A549 treated with CORT108297 at 1 μM for 4 hours (cell line): ENCODE measurements around the gene CELSR1. TPM values are rescaled to one million over a fixed set of nuclear protein-coding genes. Genes with fewer than 3 reads are reported as not detected.

ENCODE experiments used
- total RNA-seq: library from RNA; stranded (reverse); fragments of 200-300 nt; extraction: Qiagen RNA extraction; gene quantifications from 5 replicates; pipeline ENCODE4 v1.2.3, GENCODE V29; 2022

Gene CELSR1, protein sequence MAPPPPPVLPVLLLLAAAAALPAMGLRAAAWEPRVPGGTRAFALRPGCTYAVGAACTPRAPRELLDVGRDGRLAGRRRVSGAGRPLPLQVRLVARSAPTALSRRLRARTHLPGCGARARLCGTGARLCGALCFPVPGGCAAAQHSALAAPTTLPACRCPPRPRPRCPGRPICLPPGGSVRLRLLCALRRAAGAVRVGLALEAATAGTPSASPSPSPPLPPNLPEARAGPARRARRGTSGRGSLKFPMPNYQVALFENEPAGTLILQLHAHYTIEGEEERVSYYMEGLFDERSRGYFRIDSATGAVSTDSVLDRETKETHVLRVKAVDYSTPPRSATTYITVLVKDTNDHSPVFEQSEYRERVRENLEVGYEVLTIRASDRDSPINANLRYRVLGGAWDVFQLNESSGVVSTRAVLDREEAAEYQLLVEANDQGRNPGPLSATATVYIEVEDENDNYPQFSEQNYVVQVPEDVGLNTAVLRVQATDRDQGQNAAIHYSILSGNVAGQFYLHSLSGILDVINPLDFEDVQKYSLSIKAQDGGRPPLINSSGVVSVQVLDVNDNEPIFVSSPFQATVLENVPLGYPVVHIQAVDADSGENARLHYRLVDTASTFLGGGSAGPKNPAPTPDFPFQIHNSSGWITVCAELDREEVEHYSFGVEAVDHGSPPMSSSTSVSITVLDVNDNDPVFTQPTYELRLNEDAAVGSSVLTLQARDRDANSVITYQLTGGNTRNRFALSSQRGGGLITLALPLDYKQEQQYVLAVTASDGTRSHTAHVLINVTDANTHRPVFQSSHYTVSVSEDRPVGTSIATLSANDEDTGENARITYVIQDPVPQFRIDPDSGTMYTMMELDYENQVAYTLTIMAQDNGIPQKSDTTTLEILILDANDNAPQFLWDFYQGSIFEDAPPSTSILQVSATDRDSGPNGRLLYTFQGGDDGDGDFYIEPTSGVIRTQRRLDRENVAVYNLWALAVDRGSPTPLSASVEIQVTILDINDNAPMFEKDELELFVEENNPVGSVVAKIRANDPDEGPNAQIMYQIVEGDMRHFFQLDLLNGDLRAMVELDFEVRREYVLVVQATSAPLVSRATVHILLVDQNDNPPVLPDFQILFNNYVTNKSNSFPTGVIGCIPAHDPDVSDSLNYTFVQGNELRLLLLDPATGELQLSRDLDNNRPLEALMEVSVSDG (N-terminal part only)
- total RNA-seq, result 23.0 to 28.8 TPM (median 28.0 TPM) in 5 replicates

DNA sequence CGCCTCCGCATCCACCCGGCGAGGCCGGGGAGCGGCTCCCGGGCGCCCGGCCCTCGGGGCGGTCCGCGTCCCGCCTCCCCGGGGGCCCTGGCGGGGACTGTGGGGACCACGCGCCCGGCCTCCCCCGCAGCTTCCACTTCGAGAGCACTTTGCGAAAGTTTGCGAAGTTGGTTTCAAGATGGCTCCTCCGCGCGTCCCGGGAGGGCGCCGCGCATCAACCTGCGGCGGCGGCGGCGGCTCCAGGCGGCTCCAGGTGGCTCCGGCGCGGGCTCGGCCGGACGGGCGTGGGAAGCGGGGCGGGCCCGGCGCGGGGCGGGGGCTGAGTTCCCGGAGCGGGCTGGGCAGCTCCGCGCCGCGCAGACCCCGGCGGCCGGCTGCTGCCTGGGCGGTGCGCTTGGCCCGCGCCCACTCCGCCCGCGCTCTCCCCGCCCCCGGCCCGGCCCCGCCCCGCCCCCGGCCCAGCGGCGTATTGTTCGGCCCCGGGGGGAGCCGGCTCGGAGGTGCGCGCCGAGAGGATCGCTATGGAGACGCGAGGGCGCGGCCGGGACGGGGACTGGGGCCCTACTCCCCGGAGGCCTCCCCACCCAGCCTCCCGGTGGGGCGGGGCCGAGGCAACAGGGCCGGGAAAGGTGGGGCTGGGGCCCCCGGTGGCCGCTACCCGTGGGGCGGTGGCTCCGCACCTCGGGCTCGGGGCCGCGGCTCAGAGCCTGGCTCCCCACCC, at the start of gene CELSR1:
Gene CELSR1 (minus strand): TSS at position 396 of the 721 bp plus-strand sequence. CDS start 450 bp downstream, outside the sequence.

DNA sequence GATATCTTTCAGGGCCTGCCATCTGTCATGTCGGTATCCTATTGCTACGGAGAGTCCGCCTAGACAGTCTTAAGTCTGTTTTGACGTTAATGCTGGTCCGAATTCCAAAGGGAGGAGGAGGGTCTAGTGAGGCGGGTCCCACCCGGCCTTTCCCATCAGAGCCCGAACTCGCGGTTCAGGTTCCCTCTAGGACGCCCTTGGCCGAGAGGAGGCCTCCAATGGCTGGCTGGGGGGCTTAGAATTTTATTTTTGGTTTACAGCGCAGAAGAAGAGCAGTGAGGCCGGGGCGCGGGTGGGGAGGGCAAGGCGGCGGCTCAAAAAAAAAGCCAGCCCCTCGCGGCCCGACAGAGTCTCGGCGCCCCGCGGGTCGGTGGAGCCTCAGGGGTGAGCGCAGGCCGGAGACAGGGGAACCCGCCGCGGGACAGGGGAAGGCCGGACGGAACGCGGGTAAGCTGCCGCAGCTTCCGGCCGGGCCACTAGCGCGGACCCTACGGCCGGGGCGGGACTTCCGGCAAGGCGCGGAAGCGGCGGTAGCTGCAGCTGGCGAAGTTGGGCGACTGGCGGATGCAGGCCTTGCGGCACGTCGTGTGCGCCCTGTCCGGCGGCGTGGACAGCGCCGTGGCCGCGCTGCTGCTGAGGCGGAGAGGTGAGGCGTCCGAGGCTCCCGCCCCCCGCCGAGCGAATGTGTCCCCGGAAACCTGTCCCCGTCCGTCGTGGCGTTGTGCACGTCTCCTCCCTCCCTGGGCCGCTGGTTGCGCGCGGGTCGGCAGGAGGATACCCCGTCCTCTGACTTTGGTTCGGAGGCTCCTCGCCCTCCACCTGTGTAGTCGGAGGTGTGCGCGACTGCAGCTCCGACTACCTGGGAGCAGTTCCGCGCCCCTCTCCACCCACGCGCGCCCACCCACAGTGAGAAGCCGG, 202.0 kb downstream of the CELSR1 start, which contains the start of gene TRMU:
Gene TRMU (plus strand): TSS at position 514 of the 918 bp plus-strand sequence. CDS start 51 bp downstream, at position 565.

Other genes with a start within 250 kb of the CELSR1 start
- gene GTSE1, start 240.8 kb downstream of the CELSR1 start, total RNA-seq, result 29.8 to 36.2 TPM (median 33.5 TPM) in 5 replicates
- gene TRMU, start 201.9 kb downstream of the CELSR1 start, total RNA-seq, result 36.3 to 40.9 TPM (median 38.5 TPM) in 5 replicates
- 7.6 to 16.9 TPM (median 11.7 TPM) in 5 replicates for gene GRAMD4, start 82.8 kb upstream of the CELSR1 start, total RNA-seq
- 20.2 to 24.9 TPM (median 23.4 TPM) in 5 replicates for gene CERK, start 200.6 kb upstream of the CELSR1 start, total RNA-seq
- gene TBC1D22A, start 225.0 kb upstream of the CELSR1 start, total RNA-seq, result 8.3 to 10.5 TPM (median 10.2 TPM) in 5 replicates